IMR-90 (cell line): Measurements from ENCODE around the gene PI3. TPM values are rescaled to one million over a fixed set of nuclear protein-coding genes. Genes with fewer than 3 reads are reported as not detected.

ENCODE experiments used
- ATAC-seq: fragments of 200-7000 bp; cut with Tn5 transposase; 2 replicates; pipeline ENCODE4 v1.9.1; 2020; ENCODE audit warnings: low read depth, mild to moderate bottlenecking, moderate library complexity
- BruUV-seq: library from RNA; stranded (reverse); fragments of 400-500 nt; replicated peaks from 2 replicates; lab custom pipeline; 2021; lab: Mats Ljungman, UMichigan
- CTCF ChIA-PET: fragments of 300-600 bp; formaldehyde crosslinking; extraction: SDS; loops from one replicate; lab custom pipeline; 2021; ENCODE audit warnings: antibody characterized with exemption; lab: Yijun Ruan, JAX
- POLR2A ChIA-PET: fragments of 300-600 bp; sonication (Branson Sonifier 250); formaldehyde crosslinking; loops from one replicate; lab custom pipeline; 2022; ENCODE audit warnings: antibody characterized with exemption; ENCODE audit not compliant: unreplicated experiment; lab: Charles Lee
- DNase-seq: peaks from one replicate; pipeline ENCODE4 v3.0.0; 2013
- H2AFZ ChIP-seq: replicated peaks from 2 replicates; pipeline ENCODE3; 2013; ENCODE audit warnings: low read length, mild to moderate bottlenecking; ENCODE audit not compliant: poor library complexity
- H2AK5ac ChIP-seq: 2 replicates; pipeline ENCODE4 v1.6.1; 2013; ENCODE audit warnings: low read depth, low read length, inconsistent platforms
- H2AK9ac ChIP-seq: replicated peaks from 2 replicates; pipeline ENCODE3; 2013; ENCODE audit warnings: mild to moderate bottlenecking, low read depth, low read length, moderate library complexity; ENCODE audit not compliant: poor library complexity
- H2BK120ac ChIP-seq: 2 replicates; pipeline ENCODE4 v1.6.1; 2013; ENCODE audit warnings: low read depth, low read length, inconsistent platforms
- H2BK15ac ChIP-seq: 3 replicates; pipeline ENCODE4 v1.6.1; 2013; ENCODE audit warnings: low read depth, low read length, inconsistent platforms
- H2BK20ac ChIP-seq: 2 replicates; pipeline ENCODE4 v1.6.1; 2013; ENCODE audit warnings: low read depth, mild to moderate bottlenecking, inconsistent platforms, low read length, moderate library complexity
- H2BK5ac ChIP-seq: 2 replicates; pipeline ENCODE4 v1.6.1; 2013; ENCODE audit warnings: mild to moderate bottlenecking, low read depth, low read length, inconsistent platforms; ENCODE audit not compliant: poor library complexity, severe bottlenecking
- H3K14ac ChIP-seq: replicated peaks from 2 replicates; pipeline ENCODE4 v1.6.1; 2013; ENCODE audit warnings: low read depth, low read length, inconsistent platforms
- H3K18ac ChIP-seq: 2 replicates; pipeline ENCODE4 v1.6.1; 2013; ENCODE audit warnings: low read depth, low read length, control low read depth
- H3K23ac ChIP-seq: 2 replicates; pipeline ENCODE4 v1.6.1; 2013; ENCODE audit warnings: low read depth, low read length, inconsistent platforms
- H3K27ac ChIP-seq: 2 replicates; pipeline ENCODE4 v1.5.1; 2013; ENCODE audit warnings: mild to moderate bottlenecking, control low read depth, low read length; ENCODE audit not compliant: insufficient read depth
- H3K27me3 ChIP-seq: 2 replicates; pipeline ENCODE4 v1.6.1; 2013; ENCODE audit warnings: low read length; ENCODE audit not compliant: control insufficient read depth, insufficient read depth
- H3K36me3 ChIP-seq: 2 replicates; pipeline ENCODE4 v1.6.1; 2013; ENCODE audit warnings: low read length, mixed read lengths; ENCODE audit not compliant: control insufficient read depth, insufficient read depth
- H3K4ac ChIP-seq: 2 replicates; pipeline ENCODE4 v1.6.1; 2013; ENCODE audit warnings: low read depth, low read length, inconsistent platforms
- H3K4me1 ChIP-seq: 2 replicates; pipeline ENCODE4 v1.6.1; 2013; ENCODE audit warnings: low read length, mixed read lengths; ENCODE audit not compliant: control insufficient read depth, insufficient read depth
- H3K4me2 ChIP-seq: 2 replicates; pipeline ENCODE4 v1.6.1; 2013; ENCODE audit warnings: low read depth, mild to moderate bottlenecking, control low read depth, low read length, moderate library complexity
- H3K4me3 ChIP-seq: 2 replicates; pipeline ENCODE4 v1.5.1; 2013; ENCODE audit warnings: low read depth, mild to moderate bottlenecking, control low read depth, low read length, moderate library complexity; ENCODE audit not compliant: insufficient read depth
- H3K56ac ChIP-seq: 2 replicates; pipeline ENCODE4 v1.6.1; 2013; ENCODE audit warnings: low read length, inconsistent platforms; ENCODE audit not compliant: insufficient read depth; ENCODE audit errors: extremely low read depth
- H3K79me1 ChIP-seq, 2 experiments: 2 replicates each; pipeline ENCODE4 v1.6.1; 2013; ENCODE audit warnings: low read length in 2 of 2, inconsistent platforms in 1 of 2, low read depth in 1 of 2
- H3K9ac ChIP-seq: 2 replicates; pipeline ENCODE4 v1.6.1; 2013; ENCODE audit warnings: low read depth, low read length, control low read depth
- H3K9me1 ChIP-seq: 2 replicates; pipeline ENCODE4 v1.6.1; 2013; ENCODE audit warnings: low read length, inconsistent platforms; ENCODE audit not compliant: insufficient read depth
- H3K9me3 ChIP-seq: 2 replicates; pipeline ENCODE4 v1.6.1; 2013; ENCODE audit warnings: low read length; ENCODE audit not compliant: control insufficient read depth, insufficient read depth
- H4K20me1 ChIP-seq: 2 replicates; pipeline ENCODE4 v1.6.1; 2013; ENCODE audit warnings: low read length, inconsistent platforms; ENCODE audit not compliant: insufficient read depth
- H4K5ac ChIP-seq: 2 replicates; pipeline ENCODE4 v1.6.1; 2013; ENCODE audit warnings: mild to moderate bottlenecking, low read depth, low read length, control low read depth
- H4K8ac ChIP-seq, 2 experiments: 2 replicates each; pipeline ENCODE4 v1.6.1; 2013; ENCODE audit warnings: low read depth in 2 of 2, low read length in 2 of 2, control low read depth in 1 of 2, inconsistent platforms in 1 of 2
- H4K91ac ChIP-seq: 2 replicates; pipeline ENCODE4 v1.6.1; 2013; ENCODE audit warnings: low read depth, low read length, inconsistent platforms; ENCODE audit not compliant: insufficient read depth
- MAZ ChIP-seq: IDR thresholded peaks from 2 replicates; pipeline ENCODE4 v1.6.1; 2012; ENCODE audit warnings: low read depth, mild to moderate bottlenecking, low read length, improper control_type of control experiment, moderate library complexity, borderline replicate concordance
- dilution Hi-C: fragments of 300-500 bp; cut with HindIII; formaldehyde crosslinking; loops from one replicate; pipeline ENCODE4 v1.14.3; 2018; ENCODE audit warnings: low sequenced_read_pairs; ENCODE audit not compliant: unreplicated experiment
- in situ Hi-C: fragments of 300-500 bp; cut with MboI; formaldehyde crosslinking; loops from 3 replicates; pipeline ENCODE4 v1.14.3; 2019; ENCODE audit warnings: low sequenced_read_pairs, inconsistent platforms, mixed read lengths
- intact Hi-C: fragments of 100-400 bp; cut with micrococcal nuclease; formaldehyde crosslinking; loops from 2 replicates; pipeline ENCODE4 v1.10.0; 2022
- polyA plus RNA-seq, 3 experiments: library from polyadenylated mRNA; depleted of rRNA; stranded (reverse); fragments of >200 nt; gene quantifications; 2 replicates each; pipeline ENCODE4 v1.2.3, GENCODE V29; 2012; ENCODE audit warnings: low replicate concordance in 1 of 3
- total RNA-seq: library from RNA; depleted of rRNA; stranded (reverse); fragments of >200 nt; gene quantifications from 2 replicates; pipeline ENCODE4 v1.2.3, GENCODE V29; 2012

The PI3 gene
- total and polyA plus RNA-seq, 2 of the 4 experiments (the other 2 are of a cell fraction), result not detected

DNA sequence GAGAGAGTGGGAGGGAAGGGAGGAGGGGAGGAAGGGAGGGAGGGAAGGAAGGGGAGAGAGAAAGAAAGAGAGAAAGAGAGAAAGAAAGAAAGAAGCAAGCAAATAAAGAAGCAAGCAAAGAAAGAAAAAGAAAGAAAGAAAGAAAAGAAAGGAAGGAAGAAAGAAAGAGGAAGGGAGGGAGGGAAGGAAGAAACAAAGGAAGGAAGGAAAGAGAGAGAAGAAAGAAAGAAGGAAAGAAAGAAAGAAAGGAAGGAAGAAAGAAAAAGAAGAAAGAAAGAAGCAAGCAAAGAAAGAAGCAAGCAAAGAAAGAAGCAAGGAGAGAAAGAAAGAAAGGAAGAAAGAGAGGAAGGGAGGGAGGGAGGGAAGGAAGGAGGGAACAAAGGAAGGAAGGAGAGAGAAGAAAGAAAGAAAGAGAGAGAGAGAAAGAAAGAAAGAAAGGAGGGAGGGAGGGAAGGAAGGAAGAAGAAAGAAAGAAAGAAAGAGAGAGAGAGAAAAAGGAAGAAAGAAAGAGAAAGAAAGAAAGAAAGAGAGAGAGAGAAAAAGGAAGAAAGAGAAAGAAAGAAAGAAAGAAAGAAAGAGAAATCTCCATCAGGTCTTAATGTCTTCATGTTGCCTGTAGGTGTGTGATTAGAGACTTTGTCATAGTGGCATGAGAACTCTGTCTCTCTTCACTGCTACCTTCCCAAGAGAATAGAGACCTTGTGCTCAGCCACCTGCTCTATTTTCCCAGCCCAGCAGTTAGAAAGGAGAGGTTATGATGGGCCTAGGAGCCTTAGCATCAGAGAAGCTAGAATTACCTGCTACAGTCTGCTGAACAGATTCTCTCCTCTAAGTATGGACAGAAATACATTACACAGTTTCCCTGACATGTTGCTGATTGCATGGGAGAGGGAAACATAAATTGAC is 37.1 kb downstream of the PI3 start:
- Histone ChIP-seq H3K4me3 (no peak overlapping the region), H3K9ac (no peak overlapping the region), H2AFZ (no peak overlapping the region), H3K9me1 (no peaks in the 10 kb centered on the region), H2BK20ac (no peak overlapping the region), H3K4ac (no peak overlapping the region), H3K4me2 (no peak overlapping the region), H3K79me1 (no peaks in the 10 kb centered on the region), H4K20me1 (no peaks in the 10 kb centered on the region), H3K9me3 (no peaks in the 10 kb centered on the region), H4K91ac (no peak overlapping the region), H2BK15ac (no peak overlapping the region), H3K14ac (no peak overlapping the region), H3K27me3 (no peaks in the 10 kb centered on the region; the same call in 1 of the 2 replicates), H3K18ac (no peak overlapping the region), H2AK5ac (no peak overlapping the region), H4K5ac (no peak overlapping the region), H3K4me1 (no peaks in the 10 kb centered on the region), H3K23ac (no peak overlapping the region), H3K56ac (no peak overlapping the region), H2BK120ac (no peak overlapping the region), H2AK9ac (no peak overlapping the region), H3K27ac (no peak overlapping the region), H3K36me3 (no peaks in the 10 kb centered on the region), H4K8ac (no peak overlapping the region), H2BK5ac (no peak overlapping the region)
- DNase-seq (no peak), ATAC-seq (no peak)
- TF ChIP-seq MAZ, result no peak
- in situ Hi-C loops (no loop called here), intact Hi-C loops (no loop called here), dilution Hi-C loops (no loop called here)
- ChIA-PET POLR2A (no interaction called here), CTCF (no interaction called here)
- BruUV-seq, result no TSS peak
